ENCODE data around the gene ALX3. TPM values are rescaled to one million over a fixed set of nuclear protein-coding genes. Genes with fewer than 3 reads are reported as not detected.

The ALX3 gene
- total and polyA plus RNA-seq, 2 of the 4 experiments (the other 2 are of a cell fraction), result not detected

DNA sequence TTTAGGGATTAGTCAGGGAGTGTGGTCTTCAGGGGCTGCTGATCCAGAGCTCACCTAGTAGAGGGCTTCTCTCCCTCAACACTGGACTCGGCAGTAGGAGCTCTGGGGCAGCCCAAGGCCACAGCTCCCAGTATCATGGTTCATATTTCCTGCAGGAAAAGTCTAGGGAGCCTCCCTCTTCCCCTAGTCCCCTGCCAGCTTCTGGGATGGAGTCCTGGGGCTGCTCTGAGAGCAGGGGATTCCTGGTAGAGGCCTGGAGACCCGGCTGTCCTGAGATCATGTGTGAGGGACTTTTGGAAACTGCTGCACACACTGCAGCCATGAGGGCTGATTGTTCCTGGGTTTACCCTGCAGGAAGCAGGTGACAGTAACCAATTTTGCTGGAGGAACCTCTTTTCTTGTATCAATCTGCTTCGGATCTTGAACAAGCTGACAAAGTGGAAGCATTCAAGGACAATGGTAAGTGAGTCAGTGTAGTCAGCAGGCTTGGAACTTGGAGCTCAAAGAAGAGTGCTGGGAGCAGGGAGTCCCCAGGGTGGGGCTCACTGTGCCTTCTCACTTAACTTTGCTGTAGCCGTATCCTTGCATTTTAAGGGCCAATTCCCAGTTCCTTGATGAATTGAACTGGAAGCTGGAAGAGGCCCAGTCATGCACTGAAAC is 19.7 kb downstream of the ALX3 start:
- peaks cover 23% of the 10 kb centered on the region for H3K4me1 ChIP-seq (ENCODE audit: control insufficient read depth, insufficient read depth, low read length)
- peaks cover 24% of the 10 kb centered on the region; the same call in 1 of the 2 replicates for H4K20me1 ChIP-seq (ENCODE audit: insufficient read depth, low read length)
- H2BK120ac ChIP-seq (ENCODE audit: low read depth, low read length), result 0 out of 2 replicates have a peak overlapping the region, but pooled peaks have one; percentile 11
- no peak overlapping the region for H2BK15ac ChIP-seq (ENCODE audit: low read depth, low read length)
- H3K4ac ChIP-seq (ENCODE audit: low read depth, low read length), result 0 out of 2 replicates have a peak overlapping the region, but pooled peaks have one; percentile 19
- ChIA-PET CTCF (interaction anchor here (1.4 to 1.7 kb wide), 2 partner anchors 9 to 55 kb away, joined by 3 to 4 read pairs; no protein-coding TSS in a partner anchor), POLR2A (ENCODE audit: unreplicated experiment) (interaction anchor here (1.3 kb wide), 1 partner anchor 16 kb away, joined by 3 read pairs; no protein-coding TSS in a partner anchor)
- no peak overlapping the region for H4K5ac ChIP-seq (ENCODE audit: low read depth, low read length)
- 0 out of 2 replicates have a peak overlapping the region, but pooled peaks have one; percentile 20 for H4K91ac ChIP-seq (ENCODE audit: insufficient read depth, low read depth, low read length)
- H3K79me1 ChIP-seq (ENCODE audit: low read depth in 1 of 2, low read length in 2 of 2), result peaks cover 0 to 15% of the 10 kb centered on the region in 2 experiments; a peak in 3 of 4 replicates
- H3K9me3 ChIP-seq (ENCODE audit: control insufficient read depth, insufficient read depth, low read length), result no peaks in the 10 kb centered on the region
- H3K18ac ChIP-seq (ENCODE audit: low read depth, low read length), result no peak overlapping the region; the same call in 1 of the 2 replicates
- H2AK5ac ChIP-seq (ENCODE audit: low read depth, low read length), result no peak overlapping the region
- no peak overlapping the region for H3K4me3 ChIP-seq (ENCODE audit: insufficient read depth, low read depth, low read length)
- no peak overlapping the region for H3K27ac ChIP-seq (ENCODE audit: insufficient read depth, low read length)
- 0 out of 4 replicates have a peak overlapping the region, but pooled peaks of 1 of the 2 experiments have one; percentile 17 for H4K8ac ChIP-seq (ENCODE audit: low read depth in 2 of 2, low read length in 2 of 2)
- peak overlapping the region; percentile 52 for H2BK5ac ChIP-seq (ENCODE audit: low read depth, low read length, poor library complexity, severe bottlenecking)
- ATAC-seq (ENCODE audit: low read depth), result peak; percentile 25
- H3K27me3 ChIP-seq (ENCODE audit: control insufficient read depth, insufficient read depth, low read length), result no peaks in the 10 kb centered on the region
- peak; percentile 13 for DNase-seq
- H3K9me1 ChIP-seq (ENCODE audit: insufficient read depth, low read length), result peaks cover 6% of the 10 kb centered on the region
- peak overlapping the region; percentile 45; the same call in 1 of the 2 replicates for H3K23ac ChIP-seq (ENCODE audit: low read depth, low read length)
- no peak overlapping the region for H2AFZ ChIP-seq (replicated peaks; ENCODE audit: low read length, poor library complexity)
- no peak overlapping the region for H2AK9ac ChIP-seq (replicated peaks; ENCODE audit: low read depth, low read length, poor library complexity)
- in situ Hi-C loops (cut with MboI; ENCODE audit: low sequenced_read_pairs), result loop anchor here (5.0 kb wide), 1 partner anchor 57 kb away; no protein-coding TSS in a partner anchor
- intact Hi-C loops (cut with micrococcal nuclease), result loop anchor here (10.0 kb wide), 1 partner anchor 264 kb away; no protein-coding TSS in a partner anchor
- H3K4me2 ChIP-seq (ENCODE audit: low read depth, low read length), result peak overlapping the region; percentile 20; the same call in 1 of the 2 replicates
- peak overlapping the region; percentile 52; the same call in 1 of the 2 replicates for H3K9ac ChIP-seq (ENCODE audit: low read depth, low read length)
- no TSS peak for BruUV-seq (replicated peaks)
- dilution Hi-C loops (cut with HindIII; ENCODE audit: low sequenced_read_pairs, unreplicated experiment), result no loop called here
- H3K56ac ChIP-seq (ENCODE audit: extremely low read depth, insufficient read depth, low read length), result no peak overlapping the region
- no peak overlapping the region for H3K14ac ChIP-seq (replicated peaks; ENCODE audit: low read depth, low read length)
- peak overlapping the region; percentile 47; the same call in 1 of the 2 replicates for H2BK20ac ChIP-seq (ENCODE audit: low read depth, low read length)
- WGBS, 2 experiments (ENCODE audit: extremely low coverage in 2 of 2, insufficient read length in 1 of 2), result 43% methylated on average over 1 of the region's 4 CpGs; no CpG with 5 or more reads in 1 of the 2 experiments
- H3K36me3 ChIP-seq (ENCODE audit: control insufficient read depth, insufficient read depth, low read length), result peaks cover 78% of the 10 kb centered on the region
- TF ChIP-seq BHLHE40 (IDR thresholded peaks at IDR 0.05; ENCODE audit: low read depth, low read length), result no peak
- no peak for TF ChIP-seq NFE2L2 (IDR thresholded peaks at IDR 0.05; ENCODE audit: low read depth, low read length)
- no peak for TF ChIP-seq CEBPB (IDR thresholded peaks at IDR 0.05; ENCODE audit: low read depth, low read length)
- TF ChIP-seq MXI1 (IDR thresholded peaks at IDR 0.05; ENCODE audit: borderline replicate concordance, low read depth, low read length), result no peak
- no peak for TF ChIP-seq FOS (IDR thresholded peaks at IDR 0.05; ENCODE audit: low read depth, low read length)
- no peak for TF ChIP-seq MAZ (IDR thresholded peaks at IDR 0.05; ENCODE audit: borderline replicate concordance, low read depth, low read length)
- TF ChIP-seq RAD21 (IDR thresholded peaks at IDR 0.05; ENCODE audit: low read length), result no peak
- no peak for TF ChIP-seq POLR2A (IDR thresholded peaks at IDR 0.05; ENCODE audit: low read depth, low read length)
- no peak for TF ChIP-seq RCOR1 (IDR thresholded peaks at IDR 0.05; ENCODE audit: insufficient replicate concordance, low read length)
- no peak for TF ChIP-seq RFX5 (IDR thresholded peaks at IDR 0.05; ENCODE audit: low read depth, low read length)
- TF ChIP-seq, protein P1, sequence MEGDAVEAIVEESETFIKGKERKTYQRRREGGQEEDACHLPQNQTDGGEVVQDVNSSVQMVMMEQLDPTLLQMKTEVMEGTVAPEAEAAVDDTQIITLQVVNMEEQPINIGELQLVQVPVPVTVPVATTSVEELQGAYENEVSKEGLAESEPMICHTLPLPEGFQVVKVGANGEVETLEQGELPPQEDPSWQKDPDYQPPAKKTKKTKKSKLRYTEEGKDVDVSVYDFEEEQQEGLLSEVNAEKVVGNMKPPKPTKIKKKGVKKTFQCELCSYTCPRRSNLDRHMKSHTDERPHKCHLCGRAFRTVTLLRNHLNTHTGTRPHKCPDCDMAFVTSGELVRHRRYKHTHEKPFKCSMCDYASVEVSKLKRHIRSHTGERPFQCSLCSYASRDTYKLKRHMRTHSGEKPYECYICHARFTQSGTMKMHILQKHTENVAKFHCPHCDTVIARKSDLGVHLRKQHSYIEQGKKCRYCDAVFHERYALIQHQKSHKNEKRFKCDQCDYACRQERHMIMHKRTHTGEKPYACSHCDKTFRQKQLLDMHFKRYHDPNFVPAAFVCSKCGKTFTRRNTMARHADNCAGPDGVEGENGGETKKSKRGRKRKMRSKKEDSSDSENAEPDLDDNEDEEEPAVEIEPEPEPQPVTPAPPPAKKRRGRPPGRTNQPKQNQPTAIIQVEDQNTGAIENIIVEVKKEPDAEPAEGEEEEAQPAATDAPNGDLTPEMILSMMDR (conservative IDR thresholded peaks at IDR 0.05; ENCODE audit: low read depth, low read length), result no peak
- TF ChIP-seq, protein P2, sequence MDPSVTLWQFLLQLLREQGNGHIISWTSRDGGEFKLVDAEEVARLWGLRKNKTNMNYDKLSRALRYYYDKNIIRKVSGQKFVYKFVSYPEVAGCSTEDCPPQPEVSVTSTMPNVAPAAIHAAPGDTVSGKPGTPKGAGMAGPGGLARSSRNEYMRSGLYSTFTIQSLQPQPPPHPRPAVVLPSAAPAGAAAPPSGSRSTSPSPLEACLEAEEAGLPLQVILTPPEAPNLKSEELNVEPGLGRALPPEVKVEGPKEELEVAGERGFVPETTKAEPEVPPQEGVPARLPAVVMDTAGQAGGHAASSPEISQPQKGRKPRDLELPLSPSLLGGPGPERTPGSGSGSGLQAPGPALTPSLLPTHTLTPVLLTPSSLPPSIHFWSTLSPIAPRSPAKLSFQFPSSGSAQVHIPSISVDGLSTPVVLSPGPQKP (IDR thresholded peaks at IDR 0.05; ENCODE audit: borderline replicate concordance, low read depth, low read length), result no peak
- no peak for TF ChIP-seq CHD1 (IDR thresholded peaks at IDR 0.05; ENCODE audit: low read depth, low read length)
- no peak for TF ChIP-seq MAFK (IDR thresholded peaks at IDR 0.05; ENCODE audit: low read depth, low read length)
- no peak for TF ChIP-seq SMC3 (IDR thresholded peaks at IDR 0.05; ENCODE audit: low read depth, low read length)
